GM18499 (cell line): ENCODE measurements around the gene HASPIN.
A peak's percentile ranks its signal among the peaks of the same experiment; 100 is the strongest.
"Not testable (repeated sequence)": the region's sequence is repeated elsewhere in the genome, so short reads cannot be mapped to it uniquely, and the experiment has no call there.

Experiments used
- ATAC-seq: cut with Tn5 transposase; IDR thresholded peaks from one replicate; pipeline ENCODE4 v1.9.1; 2021; ENCODE audit warnings: moderate number of reproducible peaks; ENCODE audit not compliant: insufficient read depth, unreplicated experiment

The HASPIN gene

GRCh38 chr17:3695723-3696411 lies 27.8 kb upstream of the HASPIN start, which contains the start of gene P2RX5:
Gene P2RX5, minus strand, starts transcription at chr17:3696155. Its CDS starts 150 bp downstream, at chr17:3696005.
- ATAC-seq, result no peak

- no peak for ATAC-seq
Observed at GRCh38 chr17:3697103-3697476, 26.6 kb upstream of the HASPIN start.

- no peak for ATAC-seq
Observed at GRCh38 chr17:3698139-3698538, 25.6 kb upstream of the HASPIN start.

- ATAC-seq, result no peak
Observed at GRCh38 chr17:3699951-3700350, 23.8 kb upstream of the HASPIN start.

GRCh38 chr17:3702041-3702539 lies 21.6 kb upstream of the HASPIN start:
- not testable (repeated sequence) for ATAC-seq

GRCh38 chr17:3704931-3705717 lies 18.6 kb upstream of the HASPIN start:
- no peak for ATAC-seq

- ATAC-seq, result not testable (repeated sequence)
Observed at GRCh38 chr17:3705718-3705984, 18.1 kb upstream of the HASPIN start.

- no peak for ATAC-seq
Observed at GRCh38 chr17:3708366-3708765, 15.3 kb upstream of the HASPIN start.

GRCh38 chr17:3710951-3711383 lies 12.7 kb upstream of the HASPIN start:
- peak; percentile 84 for ATAC-seq

GRCh38 chr17:3712811-3713463 lies 10.8 kb upstream of the HASPIN start:
- no peak for ATAC-seq

GRCh38 chr17:3715296-3715695 lies 8.4 kb upstream of the HASPIN start:
- ATAC-seq, result no peak

- no peak for ATAC-seq
Observed at GRCh38 chr17:3718201-3718600, 5.5 kb upstream of the HASPIN start.

GRCh38 chr17:3719265-3719664 lies 4.4 kb upstream of the HASPIN start:
- no peak for ATAC-seq

- ATAC-seq, result no peak
Observed at GRCh38 chr17:3722716-3723115, 987 bp upstream of the HASPIN start.

- ATAC-seq, result no peak
Observed at GRCh38 chr17:3723188-3723555, 531 bp upstream of the HASPIN start.

- no peak for ATAC-seq
Observed at GRCh38 chr17:3724378-3725077, 825 bp downstream of the HASPIN start.

- ATAC-seq, result no peak
Observed at GRCh38 chr17:3727041-3727440, 3.3 kb downstream of the HASPIN start.

GRCh38 chr17:3728099-3728498 lies 4.4 kb downstream of the HASPIN start:
- ATAC-seq, result not testable (repeated sequence)

GRCh38 chr17:3729881-3730280 lies 6.2 kb downstream of the HASPIN start:
- ATAC-seq, result no peak

GRCh38 chr17:3730881-3731429 lies 7.3 kb downstream of the HASPIN start:
- ATAC-seq, result no peak
